Activated CD4-positive, CD25-positive, alpha-beta regulatory T cell treated with anti-CD3 and anti-CD28 coated beads, Interleukin-2, amount 50 U/mL, for 16 hours (primary cell): ENCODE measurements around the gene AQP1.
A peak's percentile ranks its signal among the peaks of the same experiment; 100 is the strongest.

Experiments
- DNase-seq: peaks from one replicate; pipeline ENCODE4 v3.0.0-alpha.2; 2020; ENCODE audit warnings: low read depth, low spot score

Gene AQP1

GRCh38 chr7:30934732-30935568, 23.3 kb downstream of the AQP1 start:
- DNase-seq, result no peak

GRCh38 chr7:30935569-30935877, 23.9 kb downstream of the AQP1 start:
- no peak for DNase-seq

GRCh38 chr7:30936650-30937245, 25.1 kb downstream of the AQP1 start:
- no peak for DNase-seq

DNA sequence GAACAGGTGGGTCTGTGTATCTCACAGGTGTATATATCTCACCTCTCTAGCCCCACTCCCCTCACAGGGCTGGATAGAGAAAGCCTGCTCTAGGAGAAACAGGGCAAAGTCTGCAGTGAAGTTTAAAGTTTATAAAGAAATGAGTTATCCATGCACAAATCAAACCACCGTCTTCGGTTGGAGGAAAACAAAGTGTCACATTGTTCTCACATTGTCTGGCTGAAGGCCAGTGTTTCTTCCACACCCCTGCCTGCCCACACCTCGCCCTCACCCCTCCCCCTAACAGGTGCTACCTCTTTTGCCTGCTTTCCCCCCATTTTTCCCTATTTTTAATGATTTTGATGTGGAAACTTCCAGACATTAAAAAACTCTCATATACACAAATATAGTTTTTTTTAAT, 25.8 kb downstream of the AQP1 start:
- DNase-seq, result no peak

- peak; percentile 34 for DNase-seq
Observed at GRCh38 chr7:30938435-30939316, 27.0 kb downstream of the AQP1 start.

- DNase-seq, result no peak
Observed at GRCh38 chr7:30941582-30942323, 30.1 kb downstream of the AQP1 start.

DNA sequence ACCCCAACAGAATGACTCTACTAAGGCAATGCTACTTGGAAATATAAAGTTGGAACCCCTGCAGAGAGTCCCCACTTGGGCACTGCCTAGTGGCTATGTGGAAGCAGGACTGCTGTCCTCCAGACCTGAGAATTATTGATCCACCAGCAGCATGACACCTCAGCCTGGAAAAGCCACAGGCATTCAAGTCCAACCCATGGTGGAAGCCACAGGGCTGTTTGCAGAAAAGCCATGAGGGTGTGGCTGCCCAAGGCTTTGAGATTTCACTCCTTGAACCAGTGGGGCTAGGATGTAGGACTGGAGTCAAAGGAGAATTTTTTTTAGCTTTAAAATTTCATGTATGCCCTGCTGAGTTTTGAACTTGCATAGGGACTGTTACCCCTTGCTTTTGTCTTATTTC, 38.5 kb downstream of the AQP1 start:
- no peak for DNase-seq

DNA sequence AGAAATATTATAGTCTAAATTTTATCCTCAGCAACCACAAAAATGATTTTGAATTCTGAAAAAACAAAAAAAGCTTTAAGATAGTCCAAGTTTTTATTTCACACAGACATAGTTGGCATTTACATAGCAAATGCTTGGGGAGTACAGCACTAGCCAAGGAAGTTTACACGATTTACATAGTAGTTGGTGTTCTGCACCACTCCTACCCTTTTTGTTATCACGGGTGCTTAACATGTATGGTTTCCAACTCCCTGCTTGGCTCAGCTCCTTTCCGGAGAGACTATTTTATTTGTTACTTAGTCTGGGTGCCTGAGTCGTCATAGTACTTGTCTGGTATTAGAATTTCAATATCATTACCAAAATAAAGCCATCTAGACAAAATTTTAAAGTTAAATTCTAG, 43.3 kb downstream of the AQP1 start:
- no peak for DNase-seq

- DNase-seq, result no peak
Observed at GRCh38 chr7:30956704-30957103, 45.1 kb downstream of the AQP1 start.

- no peak for DNase-seq
Observed at GRCh38 chr7:30963842-30964241, 52.2 kb downstream of the AQP1 start, which contains the start of gene GHRHR. TSS of gene GHRHR (plus strand) at chr7:30963953. CDS start at chr7:30964069, 116 bp downstream.

GRCh38 chr7:30965372-30965771, 53.7 kb downstream of the AQP1 start:
- no peak for DNase-seq

DNA sequence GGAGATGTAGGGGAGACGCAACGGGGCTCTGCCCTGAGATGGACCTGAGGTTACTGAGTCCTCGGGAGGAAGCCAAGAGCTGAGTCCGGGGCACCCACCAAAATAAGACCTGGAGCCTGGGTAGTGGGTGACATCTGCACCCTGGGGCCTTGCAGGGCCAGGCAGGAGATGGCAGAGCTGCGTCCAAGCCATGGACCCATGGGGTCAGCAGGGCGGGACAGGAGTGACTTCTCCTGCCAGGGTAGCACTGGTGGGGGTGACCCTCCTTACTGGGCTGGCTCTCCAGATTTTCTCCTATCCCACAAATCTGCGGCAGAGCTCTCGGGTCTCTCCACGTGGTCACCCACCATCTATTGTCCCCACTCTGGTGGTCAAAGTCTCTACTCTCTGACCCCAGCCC, 54.2 kb downstream of the AQP1 start:
- DNase-seq, result no peak

- no peak for DNase-seq
Observed at GRCh38 chr7:30968294-30968693, 56.6 kb downstream of the AQP1 start.

DNA sequence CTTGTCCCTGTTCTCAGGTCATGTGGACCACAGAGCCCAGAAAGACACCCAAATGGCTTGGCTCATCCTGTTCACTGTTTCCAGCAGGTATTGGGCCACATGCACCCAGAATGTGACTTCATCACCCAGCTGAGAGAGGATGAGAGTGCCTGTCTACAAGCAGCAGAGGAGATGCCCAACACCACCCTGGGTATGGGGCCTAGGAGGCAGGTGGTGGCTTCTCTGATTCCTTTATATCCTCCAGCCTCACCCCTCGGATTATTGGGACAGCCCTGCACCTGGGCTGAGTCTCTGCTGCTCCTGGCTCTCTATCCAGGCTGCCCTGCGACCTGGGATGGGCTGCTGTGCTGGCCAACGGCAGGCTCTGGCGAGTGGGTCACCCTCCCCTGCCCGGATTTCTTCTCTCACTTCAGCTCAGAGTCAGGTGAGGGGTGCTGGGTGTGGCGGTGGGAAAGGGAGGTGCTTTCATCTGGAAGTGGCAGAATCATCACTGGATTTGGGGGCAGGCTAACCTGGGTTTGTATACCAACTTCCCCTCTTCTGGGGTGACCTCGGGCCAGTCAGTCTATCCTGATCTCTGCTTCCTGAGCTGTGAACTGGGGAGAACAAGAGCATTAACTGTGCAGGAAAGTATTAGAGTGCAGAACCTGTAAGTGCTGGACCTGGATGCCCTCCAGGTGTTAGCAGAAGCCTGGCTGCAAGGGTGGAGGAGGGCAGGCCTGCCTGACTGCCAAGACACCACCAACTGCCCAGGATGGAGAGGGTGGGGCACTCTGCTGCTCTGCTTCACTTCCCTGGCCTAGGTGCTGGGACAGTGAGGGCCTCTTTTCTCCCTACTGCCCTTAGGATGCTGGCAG, 57.3 kb downstream of the AQP1 start:
- no peak for DNase-seq

DNA sequence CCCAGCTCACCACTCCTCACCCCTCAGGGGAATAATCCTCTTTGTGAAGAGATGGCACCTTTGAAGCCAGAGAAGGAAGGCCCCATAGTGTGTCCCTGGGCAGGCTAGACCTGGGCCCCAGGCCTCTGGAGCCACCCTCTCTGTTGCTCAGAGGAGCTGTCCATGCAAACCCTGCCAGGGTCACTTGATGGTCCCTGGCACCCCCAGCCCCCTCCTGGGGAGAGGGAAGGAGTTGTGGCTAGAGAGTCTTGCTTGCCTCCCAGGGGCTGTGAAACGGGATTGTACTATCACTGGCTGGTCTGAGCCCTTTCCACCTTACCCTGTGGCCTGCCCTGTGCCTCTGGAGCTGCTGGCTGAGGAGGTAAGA, 57.9 kb downstream of the AQP1 start:
- DNase-seq, result no peak

DNA sequence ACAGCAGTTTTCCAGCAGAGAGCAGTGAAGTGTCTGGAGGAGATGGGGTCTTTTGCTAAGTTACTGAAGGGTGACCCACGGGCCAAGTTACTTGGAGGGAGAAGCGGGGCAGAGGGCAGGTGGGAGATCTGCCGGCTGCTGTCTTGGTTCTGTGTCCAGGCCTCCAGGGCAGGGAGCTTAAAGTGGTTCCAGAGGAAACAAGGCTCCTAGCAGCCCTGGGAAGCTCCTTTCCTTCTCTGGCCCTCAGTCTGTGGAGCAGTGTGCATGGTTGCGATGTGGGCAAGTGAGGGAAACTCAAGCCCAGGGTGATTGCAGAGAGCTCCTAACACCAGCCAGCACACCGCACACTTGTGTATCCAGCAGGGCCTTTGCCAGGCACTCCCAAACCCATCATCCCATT, 58.4 kb downstream of the AQP1 start:
- DNase-seq, result no peak

DNA sequence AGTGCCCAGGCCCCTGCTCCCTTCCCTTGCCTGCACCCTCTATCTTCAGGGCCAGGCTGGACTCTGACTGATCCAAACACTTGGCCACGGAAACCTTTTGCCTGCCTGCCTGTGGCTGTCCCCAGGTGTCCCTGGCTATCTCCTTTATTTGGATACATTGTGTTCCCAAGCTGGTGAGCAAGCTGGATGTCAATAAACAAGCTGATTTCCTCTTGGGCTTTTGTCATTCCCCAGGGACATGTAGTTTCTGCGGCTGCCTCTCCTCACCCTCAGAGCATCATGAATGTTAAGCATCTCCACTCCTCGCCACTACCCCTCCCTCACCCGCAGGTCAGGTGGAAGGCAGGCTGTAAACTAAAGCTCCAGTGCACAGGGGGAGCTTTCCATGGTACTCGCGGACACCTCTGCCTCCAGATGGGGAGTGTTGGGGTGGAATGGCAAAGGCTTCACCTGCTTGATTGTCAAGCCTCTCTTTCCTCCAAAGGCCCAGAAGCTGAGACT, 59.0 kb downstream of the AQP1 start:
- no peak for DNase-seq

- no peak for DNase-seq
Observed at GRCh38 chr7:30971440-30971839, 59.8 kb downstream of the AQP1 start.

DNA sequence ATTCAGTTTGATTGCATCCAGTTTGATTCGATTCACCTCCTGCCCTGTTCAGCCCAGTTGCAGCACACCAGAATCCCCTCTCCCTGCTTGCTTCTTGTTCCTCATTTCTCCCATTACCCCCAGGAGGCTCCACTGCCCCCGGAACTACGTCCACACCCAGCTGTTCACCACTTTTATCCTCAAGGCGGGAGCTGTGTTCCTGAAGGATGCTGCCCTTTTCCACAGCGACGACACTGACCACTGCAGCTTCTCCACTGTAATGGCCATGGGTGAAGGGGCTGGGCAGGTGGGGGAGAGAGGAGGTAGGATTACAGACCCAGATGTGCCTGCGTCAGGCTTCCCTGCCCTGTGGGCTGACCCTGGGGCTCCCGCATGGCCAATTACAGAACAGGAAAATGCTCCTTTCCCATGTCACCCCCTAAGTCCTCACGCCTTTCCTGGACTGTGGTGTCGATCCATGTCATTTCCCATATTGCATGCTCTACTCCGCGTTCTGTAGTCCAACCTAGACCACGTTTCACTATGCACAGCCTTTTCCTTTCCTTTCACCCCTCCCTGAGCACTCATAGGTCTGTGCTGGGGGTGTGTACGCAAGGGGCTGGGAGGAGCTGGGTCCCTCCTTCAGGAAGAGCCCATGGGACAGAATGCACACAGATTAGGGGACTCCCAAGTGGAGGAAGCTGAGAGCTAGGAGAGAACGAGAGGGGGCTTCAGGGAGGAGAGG, 60.3 kb downstream of the AQP1 start:
- DNase-seq, result no peak

GRCh38 chr7:30973292-30973691, 61.6 kb downstream of the AQP1 start:
- DNase-seq, result no peak
